ENCODE results near the gene FBXO24.
A peak's percentile ranks its signal among the peaks of the same experiment; 100 is the strongest.
"Not testable (repeated sequence)": the region's sequence is repeated elsewhere in the genome, so short reads cannot be mapped to it uniquely, and the experiment has no call there.

The FBXO24 gene

GRCh38 chr7:100586266-100587025 is at the start of gene FBXO24:
Gene FBXO24, plus strand, starts transcription at chr7:100586328. Its CDS starts 298 bp downstream, at chr7:100586626.
- DNase-seq = peak; percentile 100

- not testable (repeated sequence) for DNase-seq
Measured at GRCh38 chr7:100536695-100537094, 49.4 kb upstream of the FBXO24 start.

- no peak for DNase-seq
Measured at GRCh38 chr7:100538348-100538653, 47.8 kb upstream of the FBXO24 start.

GRCh38 chr7:100538654-100539435 is 47.3 kb upstream of the FBXO24 start, which contains the start of gene AGFG2:
Gene AGFG2, plus strand, starts transcription at chr7:100539203. Its CDS starts 144 bp downstream, at chr7:100539347.
- peak; percentile 99 for DNase-seq

- no peak for DNase-seq
Measured at GRCh38 chr7:100539436-100540006, 46.6 kb upstream of the FBXO24 start.

GRCh38 chr7:100540073-100540723 is 45.9 kb upstream of the FBXO24 start:
- DNase-seq = no peak

- DNase-seq = not testable (repeated sequence)
Measured at GRCh38 chr7:100541309-100541708, 44.8 kb upstream of the FBXO24 start.

- DNase-seq = no peak
Measured at GRCh38 chr7:100543586-100543985, 42.5 kb upstream of the FBXO24 start.

GRCh38 chr7:100544386-100544785 is 41.7 kb upstream of the FBXO24 start:
- no peak for DNase-seq

GRCh38 chr7:100544967-100545359 is 41.2 kb upstream of the FBXO24 start:
- peak; percentile 28 for DNase-seq

- peak; percentile 50 for DNase-seq
Measured at GRCh38 chr7:100545360-100546128, 40.6 kb upstream of the FBXO24 start.

- DNase-seq = peak; percentile 95
Measured at GRCh38 chr7:100546129-100546925, 39.8 kb upstream of the FBXO24 start.

- peak; percentile 49 for DNase-seq
Measured at GRCh38 chr7:100546926-100547800, 39.0 kb upstream of the FBXO24 start.

GRCh38 chr7:100547872-100548271 is 38.3 kb upstream of the FBXO24 start:
- peak; percentile 15 for DNase-seq

- not testable (repeated sequence) for DNase-seq
Measured at GRCh38 chr7:100548446-100548845, 37.7 kb upstream of the FBXO24 start.

GRCh38 chr7:100552532-100552931 is 33.6 kb upstream of the FBXO24 start:
- DNase-seq = no peak

GRCh38 chr7:100553032-100553431 is 33.1 kb upstream of the FBXO24 start:
- no peak for DNase-seq

GRCh38 chr7:100555701-100556100 is 30.4 kb upstream of the FBXO24 start:
- DNase-seq = no peak

- DNase-seq = no peak
Measured at GRCh38 chr7:100556541-100556940, 29.6 kb upstream of the FBXO24 start.

GRCh38 chr7:100559127-100559526 is 27.0 kb upstream of the FBXO24 start:
- no peak for DNase-seq

Measured in DMS153 (cell line).